Stimulated activated CD4-positive, alpha-beta T cell treated with anti-CD3 and anti-CD28 coated beads, Interleukin-4, amount 100 ng/mL, for 4 hours (primary cell): Measurements from ENCODE around the gene MCM10.
"Not testable (repeated sequence)": the region's sequence is repeated elsewhere in the genome, so short reads cannot be mapped to it uniquely, and the experiment has no call there.

Experiments
- DNase-seq, 2 experiments: peaks; one replicate each; pipeline ENCODE4 v3.0.0-alpha.2; 2020

Gene MCM10

GRCh38 chr10:13160934-13161856 is at the start of gene MCM10:
MCM10 (plus strand) TSS chr10:13161558; CDS start chr10:13164203, 2,645 bp downstream.
- peak; percentile 93 to 97 for DNase-seq

GRCh38 chr10:13113544-13113943 is 47.8 kb upstream of the MCM10 start:
- no peak for DNase-seq

DNA sequence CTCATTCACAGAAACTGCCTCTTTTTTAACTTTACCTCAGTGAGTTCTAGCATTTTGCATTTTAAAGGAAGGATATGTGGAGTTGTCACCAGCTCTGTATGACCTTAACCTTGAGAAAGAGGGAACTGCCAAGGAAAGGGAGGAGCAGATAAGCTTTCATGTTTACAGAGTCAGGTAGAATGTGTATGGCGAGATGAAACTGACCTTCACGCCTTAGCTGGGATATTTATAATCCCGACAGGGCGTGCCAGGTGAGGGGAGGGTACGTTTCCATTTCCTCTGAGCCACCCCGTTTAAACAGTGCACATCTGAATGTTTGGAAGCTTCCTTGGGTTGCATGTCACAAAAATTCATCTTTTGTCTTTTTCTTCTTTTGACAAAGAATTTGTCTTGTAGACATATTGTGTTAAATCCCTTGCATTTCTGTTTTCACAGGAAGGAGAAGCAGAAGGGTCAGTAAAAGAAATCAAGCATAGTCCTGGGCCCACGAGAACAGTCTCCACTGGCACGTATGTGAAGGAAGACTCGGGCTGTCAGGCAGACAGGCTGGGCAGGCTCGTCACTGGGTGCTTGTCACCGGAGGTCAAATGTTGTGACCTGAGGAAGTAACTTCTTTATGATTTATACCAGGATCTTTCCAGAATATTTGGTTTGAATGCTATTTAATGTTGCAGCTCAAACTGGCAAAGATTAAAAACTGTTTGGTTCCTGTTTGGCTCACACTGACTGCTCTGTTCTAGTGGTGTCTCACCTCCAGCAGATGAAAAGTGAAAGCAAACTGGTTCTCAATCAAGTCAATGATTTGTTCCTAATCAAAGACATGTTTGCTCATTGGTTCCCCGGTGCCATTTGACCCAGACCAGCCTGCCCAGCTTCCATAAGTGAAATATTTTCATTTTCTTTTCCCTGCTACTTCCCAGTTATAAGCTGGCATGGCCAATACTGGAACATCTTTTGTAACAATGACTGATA is 45.2 kb upstream of the MCM10 start:
- no peak for DNase-seq

DNA sequence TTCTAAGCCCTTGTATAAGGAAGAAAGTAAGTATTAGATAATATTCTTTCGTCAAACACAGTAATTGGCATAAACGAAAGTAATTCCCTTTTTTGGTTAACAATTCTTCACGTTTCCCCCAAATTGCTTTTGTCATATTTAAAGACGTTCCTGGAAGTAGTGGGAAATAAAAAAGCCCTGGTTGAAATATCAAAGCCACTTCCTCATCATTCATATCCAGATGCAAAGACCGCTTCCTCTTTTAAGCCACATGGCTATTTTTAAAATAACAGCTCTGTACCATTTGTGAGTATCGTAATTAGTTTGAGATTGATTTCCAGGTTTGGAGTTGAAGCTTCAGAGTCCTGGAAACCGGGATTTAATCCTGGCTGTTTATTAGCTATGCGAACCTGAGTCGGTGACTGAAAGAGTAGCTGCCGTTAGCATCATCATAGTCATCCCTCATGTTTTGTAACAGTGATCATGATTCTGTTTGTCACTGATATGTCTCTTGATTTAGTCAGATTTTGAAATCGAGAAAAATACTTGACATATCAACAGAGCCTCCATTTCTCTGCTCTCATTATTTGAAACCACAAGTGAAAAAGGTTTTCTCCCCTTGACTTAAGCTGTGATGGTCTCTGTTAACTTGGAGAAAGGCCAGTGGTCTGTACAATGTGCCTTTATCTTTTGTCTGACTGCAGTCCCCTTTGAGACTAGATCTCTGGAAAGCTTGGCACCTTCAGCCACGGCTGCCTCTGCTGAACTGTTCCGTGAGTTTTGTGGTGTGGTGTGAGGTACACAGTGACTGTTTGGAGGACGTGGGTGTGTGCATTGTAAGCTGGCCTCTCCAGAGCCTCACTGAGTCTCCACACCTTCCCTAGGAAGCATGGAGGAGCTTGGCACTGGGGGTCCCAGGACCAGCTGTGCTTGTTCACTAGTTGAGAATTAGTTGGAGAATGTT is 43.2 kb upstream of the MCM10 start:
- no peak for DNase-seq

DNA sequence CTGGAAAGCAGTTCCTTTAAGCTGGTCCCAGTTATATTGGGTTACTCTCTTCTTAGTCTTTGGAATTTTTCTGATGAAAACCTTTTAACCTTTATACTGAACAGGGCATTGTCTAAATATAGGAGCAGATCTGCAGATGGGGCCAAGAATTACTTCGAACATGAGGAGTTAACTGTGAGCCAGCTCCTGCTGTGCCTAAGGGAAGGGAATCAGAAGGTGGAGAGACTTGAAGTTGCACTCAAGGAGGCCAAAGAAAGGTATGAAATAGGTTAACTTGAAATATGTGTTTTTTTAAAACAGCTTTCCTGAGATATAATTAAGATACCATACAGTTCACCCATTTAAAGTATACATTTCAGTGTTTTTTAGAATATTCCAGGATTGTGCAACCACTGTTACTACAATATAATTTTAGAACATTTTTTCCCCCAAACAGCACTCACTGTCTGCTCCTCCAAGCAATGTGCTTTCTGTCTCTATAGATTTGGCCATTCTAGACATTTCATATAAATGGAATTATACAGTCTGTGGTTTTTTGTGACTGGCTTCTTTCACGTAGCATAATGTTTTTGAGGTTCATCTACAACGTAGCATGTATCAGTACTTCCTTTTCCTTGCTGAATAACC is 42.5 kb upstream of the MCM10 start:
- no peak for DNase-seq

DNA sequence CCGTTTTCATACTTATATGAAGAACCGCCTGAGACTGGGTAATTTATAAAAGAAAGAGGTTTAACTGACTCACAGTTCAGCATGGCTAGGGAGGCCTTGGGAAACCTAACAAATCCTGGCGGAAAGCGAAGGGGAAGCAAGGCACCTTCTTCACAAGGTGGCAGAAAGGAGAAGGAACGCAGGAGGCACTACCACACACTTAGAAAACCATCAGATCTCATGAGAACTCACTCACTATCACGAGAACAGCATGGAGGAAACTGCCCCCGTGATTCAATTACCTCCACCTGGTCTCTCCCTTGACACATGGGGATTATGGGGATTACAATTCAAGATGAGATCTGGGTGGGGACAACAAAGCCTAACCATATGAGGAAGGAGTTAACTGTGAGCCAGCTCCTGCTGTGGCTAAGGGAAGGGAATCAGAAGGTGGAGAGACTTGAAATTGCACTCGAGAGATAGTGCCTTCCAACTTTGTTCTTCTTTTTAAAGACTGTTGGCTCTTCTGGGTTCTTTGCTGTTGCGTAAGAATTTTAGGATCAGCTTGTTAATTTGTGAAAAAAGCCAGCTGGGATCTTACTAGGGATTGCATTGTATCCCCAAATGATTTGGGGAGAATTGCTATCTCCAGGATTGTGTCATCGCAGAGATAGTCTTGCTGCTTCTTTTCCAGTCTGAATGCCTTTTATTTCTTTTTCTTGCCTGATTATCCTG is 40.4 kb upstream of the MCM10 start:
- no peak for DNase-seq

DNA sequence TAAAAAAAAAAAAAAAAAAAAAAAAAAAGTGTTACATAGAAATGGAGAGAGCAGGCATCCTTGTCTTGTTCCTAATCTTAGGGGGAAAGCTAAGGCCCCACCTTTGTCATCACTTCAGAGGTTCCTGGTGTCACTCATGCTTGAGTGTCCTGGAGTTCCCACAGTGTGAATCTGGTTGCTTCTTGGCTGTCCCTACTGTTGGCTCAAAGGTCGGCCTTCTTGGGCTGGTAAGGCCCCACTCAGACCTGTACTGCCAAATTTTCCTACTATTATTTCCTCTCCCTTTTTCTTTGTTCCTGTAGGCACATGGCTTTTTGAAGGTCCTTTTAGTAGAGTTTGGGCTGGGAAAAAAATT is 39.9 kb upstream of the MCM10 start:
- no peak for DNase-seq

GRCh38 chr10:13136651-13137050 is 24.7 kb upstream of the MCM10 start:
- no peak for DNase-seq

GRCh38 chr10:13139150-13139549 is 22.2 kb upstream of the MCM10 start:
- DNase-seq, result no peak

DNA sequence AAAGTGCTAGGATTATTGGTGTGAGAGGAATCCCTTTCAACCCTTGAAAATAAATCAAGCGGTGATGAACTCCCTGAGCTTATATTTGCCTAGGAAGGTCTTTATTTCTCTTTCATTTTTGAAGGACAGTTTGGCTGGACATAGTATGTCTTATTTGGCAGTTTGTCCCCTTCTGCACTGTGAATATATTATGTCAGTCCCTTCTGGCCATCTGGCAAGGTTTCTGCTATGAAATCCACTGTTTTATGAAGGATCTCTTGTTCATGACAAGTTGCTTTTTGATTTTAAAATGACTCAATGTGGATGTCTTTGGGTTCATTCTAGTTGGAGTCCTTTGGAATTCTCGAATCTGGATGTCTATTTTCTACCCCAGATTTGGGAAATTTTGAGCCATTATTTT is 21.7 kb upstream of the MCM10 start:
- DNase-seq, result no peak

DNA sequence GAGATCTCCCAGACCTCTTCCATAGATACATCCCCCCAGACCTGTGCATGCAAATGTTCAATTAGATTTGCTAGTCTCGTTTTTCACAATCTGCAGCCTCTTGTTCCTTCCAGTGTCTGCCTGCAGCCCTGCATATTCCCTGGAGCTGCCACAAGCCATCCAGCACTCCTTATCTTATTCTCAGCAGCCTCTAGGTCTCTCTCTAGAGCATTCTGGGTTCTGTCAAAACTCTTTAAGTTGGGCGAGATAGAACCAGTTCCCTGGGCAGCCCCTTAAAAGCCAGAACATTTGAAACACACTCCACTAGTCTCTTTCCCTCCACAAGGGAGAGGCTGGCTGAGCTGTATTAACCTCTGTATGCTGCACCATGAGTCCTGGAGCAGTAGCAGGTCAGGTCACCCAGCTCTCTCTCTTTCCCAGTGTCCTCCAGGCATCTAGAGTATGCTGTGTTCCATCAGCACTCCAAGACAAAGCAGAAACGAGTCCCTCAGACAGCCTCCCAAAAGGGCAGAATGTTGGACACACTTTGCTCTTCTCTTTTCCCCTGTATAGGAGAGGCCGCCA is 20.6 kb upstream of the MCM10 start:
- no peak for DNase-seq

- no peak for DNase-seq
Observed at GRCh38 chr10:13143766-13144165, 17.6 kb upstream of the MCM10 start.

DNA sequence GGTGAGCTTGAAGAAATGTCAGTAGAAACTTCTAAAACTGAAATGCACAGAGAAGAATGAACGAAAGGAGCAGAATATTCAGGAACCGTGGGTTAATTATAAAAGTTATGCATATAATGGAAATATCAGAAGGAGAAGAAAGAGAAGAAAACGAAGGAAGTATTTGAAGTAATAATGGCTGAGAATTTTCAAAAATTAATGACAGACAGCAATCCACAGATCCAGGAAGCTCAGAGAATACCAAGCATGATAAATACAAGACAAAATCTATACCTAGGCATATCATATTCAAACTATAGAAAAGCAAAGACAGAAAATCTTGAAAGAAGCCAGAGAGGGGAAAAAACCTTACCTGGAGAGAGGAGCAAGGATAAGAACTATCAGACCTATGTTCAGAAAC is 16.5 kb upstream of the MCM10 start:
- no peak for DNase-seq

GRCh38 chr10:13146379-13146778 is 15.0 kb upstream of the MCM10 start:
- DNase-seq, result no peak

DNA sequence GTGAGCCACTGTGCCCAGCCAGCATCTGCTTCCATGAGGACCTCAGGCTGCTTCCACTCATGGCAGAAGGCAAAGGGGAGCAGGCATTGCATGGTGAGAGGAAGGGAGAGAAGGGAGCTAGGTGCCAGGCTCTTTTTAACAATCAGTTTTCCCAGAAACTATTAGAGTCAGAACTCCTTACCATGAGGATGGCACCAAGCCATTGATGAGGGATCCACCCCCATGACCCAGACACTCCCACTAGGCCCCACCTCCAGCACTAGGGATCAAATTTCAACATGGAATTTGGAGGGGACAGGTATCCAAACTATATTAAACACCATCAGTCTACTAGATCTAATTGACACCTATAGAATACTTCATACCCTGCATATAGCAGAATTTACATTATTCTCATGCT is 14.2 kb upstream of the MCM10 start:
- DNase-seq, result no peak

- DNase-seq, result no peak
Observed at GRCh38 chr10:13152296-13152695, 9.1 kb upstream of the MCM10 start.

- not testable (repeated sequence) for DNase-seq
Observed at GRCh38 chr10:13155860-13156259, 5.5 kb upstream of the MCM10 start.

DNA sequence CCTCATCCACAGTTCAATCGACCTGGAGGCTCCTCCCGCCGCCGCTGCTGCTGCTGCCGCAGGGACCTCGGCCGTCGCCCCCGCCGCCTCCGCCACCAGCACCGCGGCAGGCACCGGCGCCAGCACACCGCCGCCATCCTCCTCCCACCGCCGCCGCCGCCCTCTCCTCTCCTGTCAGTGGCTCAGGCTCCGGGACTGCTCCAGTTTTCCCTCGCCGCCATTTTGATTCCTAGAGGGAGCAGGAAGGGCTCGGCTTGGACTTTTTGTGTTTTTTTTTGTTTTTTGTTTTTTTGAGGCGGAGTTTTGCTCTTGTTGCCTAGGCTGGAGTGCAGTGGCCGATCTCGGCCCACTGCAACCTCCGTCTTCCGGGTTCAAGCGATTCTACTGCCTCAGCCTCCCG is 3.0 kb upstream of the MCM10 start:
- peak in 1 of 2 experiments; percentile 15 for DNase-seq

DNA sequence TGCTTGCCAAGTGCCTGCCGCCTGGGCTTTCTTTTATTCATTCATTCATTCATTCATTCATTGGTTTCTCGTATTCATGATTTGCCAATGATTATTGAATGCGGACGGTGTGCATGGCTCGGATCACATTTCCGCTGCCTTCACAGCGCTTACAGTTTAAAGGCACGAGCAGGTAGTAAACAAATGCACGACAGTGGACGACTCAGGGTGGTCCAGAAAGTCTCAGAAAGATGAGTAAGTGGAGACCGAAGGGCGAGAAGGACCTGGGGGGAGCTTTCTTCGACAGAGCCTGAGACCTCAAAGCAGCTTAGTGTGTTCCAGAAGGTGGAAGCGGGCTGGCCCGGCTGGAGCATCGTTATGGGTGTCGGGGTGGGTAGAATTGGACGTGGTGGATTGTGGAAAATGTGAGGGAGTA is 506 bp downstream of the MCM10 start:
- no peak for DNase-seq

DNA sequence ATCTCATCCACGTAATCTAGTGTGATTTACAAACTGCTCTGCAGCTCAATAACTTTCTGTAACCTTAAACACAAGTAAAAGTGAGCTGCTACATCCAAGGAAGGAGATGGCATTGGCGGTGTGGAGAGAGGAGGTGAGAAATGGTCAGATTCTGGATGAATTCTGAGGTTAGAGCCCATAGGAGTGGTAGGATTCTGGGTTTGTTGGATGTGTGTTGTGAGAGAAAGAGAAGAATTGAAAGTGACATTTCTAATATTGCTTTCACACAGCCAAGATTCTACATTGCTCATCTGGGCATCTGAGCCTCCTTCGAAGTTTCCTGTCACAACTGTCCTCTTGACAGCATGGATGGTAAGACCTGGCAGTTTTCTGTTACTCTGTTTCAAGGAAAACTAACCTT is 2.5 kb downstream of the MCM10 start:
- no peak for DNase-seq

- DNase-seq, result no peak
Observed at GRCh38 chr10:13165177-13165576, 3.8 kb downstream of the MCM10 start.
